A673 (cell line): ENCODE measurements around the gene POLG2.
"Not testable (repeated sequence)": the region's sequence is repeated elsewhere in the genome, so short reads cannot be mapped to it uniquely, and the experiment has no call there.

Experiments used
- EZH2 ChIP-seq: fragments of 200-600 bp; sonication (generic); IDR thresholded peaks from 2 replicates; pipeline ENCODE4 v1.6.1; 2017; ENCODE audit warnings: borderline replicate concordance, low read depth, mild to moderate bottlenecking, mixed read lengths, antibody characterized with exemption, low read length; ENCODE audit not compliant: poor library complexity, severe bottlenecking
- TF ChIP-seq, protein P1 (sequence below): fragments of 300-800, 200-600 bp; sonication (generic); conservative IDR thresholded peaks from 2 replicates; pipeline ENCODE4 v1.5.1; 2017; ENCODE audit warnings: low read depth, mild to moderate bottlenecking, antibody characterized with exemption, low read length, moderate library complexity, mixed read lengths

DNA sequence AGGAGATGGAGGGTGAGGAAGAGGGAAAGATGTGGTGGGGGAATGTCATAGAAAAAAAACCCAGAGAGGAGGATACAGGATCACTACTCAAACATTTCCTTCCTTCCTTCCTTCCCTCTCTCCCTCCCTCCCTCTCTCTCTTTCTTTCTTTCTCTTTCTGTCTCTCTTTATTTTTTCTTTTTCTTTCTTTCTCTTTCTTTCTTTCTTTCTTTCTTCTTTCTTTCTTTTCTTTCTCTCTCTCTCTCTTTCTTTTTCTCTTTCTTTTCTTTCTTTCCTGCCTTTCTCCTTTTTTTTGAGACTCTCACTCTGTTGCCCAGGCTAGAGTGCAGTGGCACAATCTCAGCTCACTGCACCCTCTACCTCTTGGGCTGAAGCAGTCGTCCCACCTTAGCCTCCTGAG is 30.0 kb downstream of the POLG2 start:
- TF ChIP-seq, protein P1, sequence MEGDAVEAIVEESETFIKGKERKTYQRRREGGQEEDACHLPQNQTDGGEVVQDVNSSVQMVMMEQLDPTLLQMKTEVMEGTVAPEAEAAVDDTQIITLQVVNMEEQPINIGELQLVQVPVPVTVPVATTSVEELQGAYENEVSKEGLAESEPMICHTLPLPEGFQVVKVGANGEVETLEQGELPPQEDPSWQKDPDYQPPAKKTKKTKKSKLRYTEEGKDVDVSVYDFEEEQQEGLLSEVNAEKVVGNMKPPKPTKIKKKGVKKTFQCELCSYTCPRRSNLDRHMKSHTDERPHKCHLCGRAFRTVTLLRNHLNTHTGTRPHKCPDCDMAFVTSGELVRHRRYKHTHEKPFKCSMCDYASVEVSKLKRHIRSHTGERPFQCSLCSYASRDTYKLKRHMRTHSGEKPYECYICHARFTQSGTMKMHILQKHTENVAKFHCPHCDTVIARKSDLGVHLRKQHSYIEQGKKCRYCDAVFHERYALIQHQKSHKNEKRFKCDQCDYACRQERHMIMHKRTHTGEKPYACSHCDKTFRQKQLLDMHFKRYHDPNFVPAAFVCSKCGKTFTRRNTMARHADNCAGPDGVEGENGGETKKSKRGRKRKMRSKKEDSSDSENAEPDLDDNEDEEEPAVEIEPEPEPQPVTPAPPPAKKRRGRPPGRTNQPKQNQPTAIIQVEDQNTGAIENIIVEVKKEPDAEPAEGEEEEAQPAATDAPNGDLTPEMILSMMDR = not testable (repeated sequence)
- TF ChIP-seq EZH2 = not testable (repeated sequence)
